BE2C (cell line): ENCODE data around the gene MYO5B.

Source experiments
- DNase-seq: peaks from one replicate; pipeline ENCODE4 v3.0.0-alpha.2; 2020
- H3K27me3 ChIP-seq: fragments of 250-450 bp; sonication (Bioruptor Pico); 2 replicates; pipeline ENCODE4 v1.5.1; 2020; ENCODE audit warnings: mild to moderate bottlenecking
- H3K36me3 ChIP-seq: fragments of 250-450 bp; sonication (Bioruptor Pico); 2 replicates; pipeline ENCODE4 v1.5.1; 2020; ENCODE audit warnings: mild to moderate bottlenecking
- H3K4me1 ChIP-seq: fragments of 250-450 bp; sonication (Bioruptor Pico); 2 replicates; pipeline ENCODE4 v1.5.1; 2020
- H3K4me3 ChIP-seq: 2 replicates; pipeline ENCODE4 v1.5.1; 2011; ENCODE audit warnings: low read depth, low read length
- H3K9me3 ChIP-seq: fragments of 250-450 bp; sonication (Bioruptor Pico); 2 replicates; pipeline ENCODE4 v1.5.1; 2020
- CTCF ChIP-seq: IDR thresholded peaks from 2 replicates; pipeline ENCODE4 v1.5.1; 2012; ENCODE audit warnings: mild to moderate bottlenecking, low read depth, low read length

MYO5B gene

GRCh38 chr18:50171406-50171805 lies 23.5 kb downstream of the MYO5B start:
- Histone ChIP-seq H3K4me3 (no peak overlapping the region), H3K36me3 (no peaks in the 10 kb centered on the region), H3K4me1 (no peaks in the 10 kb centered on the region), H3K27me3 (no peaks in the 10 kb centered on the region), H3K9me3 (no peaks in the 10 kb centered on the region)
- no peak for DNase-seq
- TF ChIP-seq CTCF = no peak

DNA sequence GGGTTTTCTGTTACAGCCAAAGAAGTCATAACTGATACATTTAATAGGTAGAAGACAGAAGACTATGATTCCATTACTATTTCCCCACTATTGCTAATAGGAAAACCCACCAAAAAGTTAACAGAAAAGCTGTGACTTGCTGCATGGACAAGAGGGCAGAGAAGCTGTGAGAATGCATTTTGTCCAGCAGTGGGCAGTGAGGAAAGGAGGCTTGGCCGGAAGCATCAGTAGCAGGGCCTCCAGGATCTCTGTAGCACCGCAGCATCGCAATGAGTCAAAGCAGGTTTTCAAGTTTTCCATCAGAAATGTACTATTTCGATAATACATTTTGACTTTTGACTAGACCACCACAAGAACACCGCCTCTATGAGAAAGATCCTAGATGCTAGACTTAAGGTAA lies 24.9 kb downstream of the MYO5B start:
- H3K4me3 ChIP-seq = no peak overlapping the region
- H3K27me3 ChIP-seq = no peaks in the 10 kb centered on the region
- DNase-seq = no peak
- TF ChIP-seq CTCF = no peak
- H3K36me3 ChIP-seq = no peaks in the 10 kb centered on the region
- no peaks in the 10 kb centered on the region for H3K4me1 ChIP-seq
- H3K9me3 ChIP-seq = no peaks in the 10 kb centered on the region

DNA sequence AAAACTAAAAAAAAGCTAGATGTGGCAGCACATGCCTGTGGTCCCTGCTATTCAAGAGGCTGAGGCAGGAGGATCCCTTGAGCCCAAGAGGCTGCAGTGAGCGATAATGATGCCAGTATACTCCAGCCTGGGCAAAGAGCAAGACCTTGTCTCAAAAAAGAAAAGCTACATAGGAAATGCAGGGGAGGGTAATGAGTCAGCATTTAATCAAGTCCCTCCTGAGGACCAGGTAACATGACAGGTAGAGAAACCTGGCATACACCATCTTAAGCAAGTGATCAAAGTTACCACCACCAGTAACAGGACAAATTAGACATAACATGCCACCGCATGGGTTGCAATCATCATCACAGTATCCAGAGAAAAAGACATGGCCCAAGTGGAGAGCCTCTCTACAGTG lies 25.8 kb downstream of the MYO5B start:
- no peak for TF ChIP-seq CTCF
- Histone ChIP-seq H3K36me3 (no peaks in the 10 kb centered on the region), H3K27me3 (no peaks in the 10 kb centered on the region), H3K9me3 (no peaks in the 10 kb centered on the region), H3K4me1 (no peaks in the 10 kb centered on the region), H3K4me3 (no peak overlapping the region)
- no peak for DNase-seq

DNA sequence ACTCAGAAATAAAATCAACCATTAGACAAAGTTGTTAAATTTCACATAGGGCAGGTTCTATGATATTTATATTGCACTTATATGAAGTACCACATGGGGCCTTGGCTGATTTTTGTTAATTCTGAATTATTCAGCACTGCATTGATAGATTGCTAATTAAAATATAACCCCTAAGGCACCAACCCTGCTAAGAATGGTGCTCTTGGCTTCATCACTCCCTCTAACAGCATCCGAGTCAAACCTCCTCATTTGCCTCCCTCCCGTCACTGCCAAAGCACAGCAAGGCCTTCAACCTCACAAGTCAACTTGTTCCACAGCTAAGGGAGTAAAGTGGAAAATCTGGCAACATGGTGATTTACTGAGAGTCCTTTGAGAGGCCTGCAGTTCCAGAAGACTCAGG lies 27.0 kb downstream of the MYO5B start:
- no peaks in the 10 kb centered on the region for H3K9me3 ChIP-seq
- no peaks in the 10 kb centered on the region for H3K4me1 ChIP-seq
- H3K4me3 ChIP-seq = no peak overlapping the region
- no peaks in the 10 kb centered on the region for H3K36me3 ChIP-seq
- DNase-seq = no peak
- H3K27me3 ChIP-seq = no peaks in the 10 kb centered on the region
- TF ChIP-seq CTCF = no peak

DNA sequence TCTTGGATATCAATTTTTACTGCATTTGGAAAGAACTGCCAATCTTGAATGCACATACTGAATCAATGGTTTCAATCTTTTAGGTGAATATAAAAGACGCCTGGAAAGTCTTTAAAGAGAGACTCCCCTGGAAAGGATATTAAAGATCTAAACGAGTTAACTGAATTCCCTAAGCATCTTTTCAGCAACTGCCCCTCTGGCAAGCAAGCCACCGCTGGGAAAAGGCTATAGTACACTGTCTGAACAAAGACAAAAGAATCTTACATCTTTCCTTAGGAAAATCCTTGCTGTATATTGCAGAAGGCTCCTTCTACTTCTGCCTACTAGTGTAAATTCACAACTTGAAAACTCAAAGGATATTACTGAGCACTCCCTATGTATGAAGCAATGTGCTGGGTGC lies 28.0 kb downstream of the MYO5B start:
- H3K9me3 ChIP-seq = no peaks in the 10 kb centered on the region
- H3K27me3 ChIP-seq = no peaks in the 10 kb centered on the region
- no peaks in the 10 kb centered on the region for H3K36me3 ChIP-seq
- no peak overlapping the region for H3K4me3 ChIP-seq
- H3K4me1 ChIP-seq = no peaks in the 10 kb centered on the region
- DNase-seq = no peak
- no peak for TF ChIP-seq CTCF

GRCh38 chr18:50163505-50163904 lies 31.4 kb downstream of the MYO5B start:
- TF ChIP-seq CTCF = no peak
- Histone ChIP-seq H3K4me3 (no peak overlapping the region), H3K27me3 (no peaks in the 10 kb centered on the region), H3K4me1 (no peaks in the 10 kb centered on the region), H3K9me3 (no peaks in the 10 kb centered on the region), H3K36me3 (no peaks in the 10 kb centered on the region)
- no peak for DNase-seq
